Measurements from ENCODE around the gene SKAP1. TPM values are rescaled to one million over a fixed set of nuclear protein-coding genes. Genes with fewer than 3 reads are reported as not detected.

The SKAP1 gene
- total RNA-seq, 1 experiment from 2014 or later: not detected

GRCh38 chr17:48151220-48151619 lies 278.8 kb downstream of the SKAP1 start:
- Mint-ChIP-seq H3K4me3 (ENCODE audit: unreplicated experiment) (no peak overlapping the region), H3K4me1 (ENCODE audit: insufficient read depth, unreplicated experiment) (no peaks in the 10 kb centered on the region), H3K9me3 (ENCODE audit: unreplicated experiment) (no peaks in the 10 kb centered on the region), H3K36me3 (ENCODE audit: insufficient read depth, unreplicated experiment) (no peaks in the 10 kb centered on the region), H3K27me3 (ENCODE audit: insufficient read depth, unreplicated experiment) (peaks cover 73% of the 10 kb centered on the region), H3K27ac (ENCODE audit: low read depth, unreplicated experiment) (no peak overlapping the region)
- no peak for DNase-seq (ENCODE audit: unreplicated experiment)
- no peak for TF ChIP-seq CTCF (IDR thresholded peaks at IDR 0.05; ENCODE audit: unreplicated experiment)
- no TSS peak for BruUV-seq (replicated peaks)
- ChIA-PET POLR2A (interaction anchor here (0.7 kb wide), 1 partner anchor 442 kb away, joined by 3 read pairs; no protein-coding TSS in a partner anchor), CTCF (interaction anchor here (0.7 kb wide), 1 partner anchor 70 kb away, joined by 3 read pairs; no protein-coding TSS in a partner anchor)
- intact Hi-C loops (cut with micrococcal nuclease): no loop called here

GRCh38 chr17:48150597-48151001 lies 279.4 kb downstream of the SKAP1 start:
- no peaks in the 10 kb centered on the region for H3K9me3 Mint-ChIP-seq (ENCODE audit: unreplicated experiment)
- ChIA-PET POLR2A (no interaction called here), CTCF (interaction anchor here (0.7 kb wide), 1 partner anchor 70 kb away, joined by 3 read pairs; no protein-coding TSS in a partner anchor)
- DNase-seq (ENCODE audit: unreplicated experiment): no peak
- no peak overlapping the region for H3K4me3 Mint-ChIP-seq (ENCODE audit: unreplicated experiment)
- TF ChIP-seq CTCF (IDR thresholded peaks at IDR 0.05; ENCODE audit: unreplicated experiment): no peak
- intact Hi-C loops (cut with micrococcal nuclease): no loop called here
- no peak overlapping the region for H3K27ac Mint-ChIP-seq (ENCODE audit: low read depth, unreplicated experiment)
- no peaks in the 10 kb centered on the region for H3K36me3 Mint-ChIP-seq (ENCODE audit: insufficient read depth, unreplicated experiment)
- H3K4me1 Mint-ChIP-seq (ENCODE audit: insufficient read depth, unreplicated experiment): no peaks in the 10 kb centered on the region
- BruUV-seq (replicated peaks): no TSS peak
- H3K27me3 Mint-ChIP-seq (ENCODE audit: insufficient read depth, unreplicated experiment): peaks cover 79% of the 10 kb centered on the region

GRCh38 chr17:48149787-48150463 lies 280.1 kb downstream of the SKAP1 start:
- no peaks in the 10 kb centered on the region for H3K36me3 Mint-ChIP-seq (ENCODE audit: insufficient read depth, unreplicated experiment)
- no peak overlapping the region for H3K27ac Mint-ChIP-seq (ENCODE audit: low read depth, unreplicated experiment)
- BruUV-seq (replicated peaks): no TSS peak

More at GRCh38 chr17:48149787-48150463, 280.1 kb downstream of the SKAP1 start:
- no peak for TF ChIP-seq CTCF (IDR thresholded peaks at IDR 0.05; ENCODE audit: unreplicated experiment)
- Mint-ChIP-seq H3K4me1 (ENCODE audit: insufficient read depth, unreplicated experiment) (no peaks in the 10 kb centered on the region), H3K4me3 (ENCODE audit: unreplicated experiment) (no peak overlapping the region), H3K27me3 (ENCODE audit: insufficient read depth, unreplicated experiment) (peaks cover 86% of the 10 kb centered on the region), H3K9me3 (ENCODE audit: unreplicated experiment) (no peaks in the 10 kb centered on the region)
- ChIA-PET CTCF (interaction anchor here (0.7 to 1.3 kb wide), 2 partner anchors 68 to 469 kb away, joined by 3 read pairs; no protein-coding TSS in a partner anchor), POLR2A (no interaction called here)
- intact Hi-C loops (cut with micrococcal nuclease): no loop called here
- no peak for DNase-seq (ENCODE audit: unreplicated experiment)

Measured in MCF 10A (cell line).